ENCODE results near the gene CCDC149.
A peak's percentile ranks its signal among the peaks of the same experiment; 100 is the strongest.

CCDC149 gene

GRCh38 chr4:24763631-24764297 lies 149.1 kb downstream of the CCDC149 start:
- no peak for TF ChIP-seq ZNF8 (CRISPR knock-in tag; IDR thresholded peaks at IDR 0.05)
- TF ChIP-seq PPARA (CRISPR knock-in tag; IDR thresholded peaks at IDR 0.05; ENCODE audit: borderline replicate concordance) = no peak
- TF ChIP-seq CREB5 (CRISPR knock-in tag; IDR thresholded peaks at IDR 0.05; ENCODE audit: low read depth) = no peak
- TF ChIP-seq CSDC2 (CRISPR knock-in tag; IDR thresholded peaks at IDR 0.05) = no peak
- TF ChIP-seq ZNF565 (CRISPR knock-in tag; conservative IDR thresholded peaks at IDR 0.05; ENCODE audit: low read depth) = no peak
- no peak for TF ChIP-seq ARNTL (CRISPR knock-in tag; IDR thresholded peaks at IDR 0.05; ENCODE audit: borderline replicate concordance, low read depth)
- no peak for TF ChIP-seq ZC3H10 (CRISPR knock-in tag; IDR thresholded peaks at IDR 0.05)
- no peak for TF ChIP-seq ISL1 (CRISPR knock-in tag; IDR thresholded peaks at IDR 0.05)
- TF ChIP-seq, protein P1, sequence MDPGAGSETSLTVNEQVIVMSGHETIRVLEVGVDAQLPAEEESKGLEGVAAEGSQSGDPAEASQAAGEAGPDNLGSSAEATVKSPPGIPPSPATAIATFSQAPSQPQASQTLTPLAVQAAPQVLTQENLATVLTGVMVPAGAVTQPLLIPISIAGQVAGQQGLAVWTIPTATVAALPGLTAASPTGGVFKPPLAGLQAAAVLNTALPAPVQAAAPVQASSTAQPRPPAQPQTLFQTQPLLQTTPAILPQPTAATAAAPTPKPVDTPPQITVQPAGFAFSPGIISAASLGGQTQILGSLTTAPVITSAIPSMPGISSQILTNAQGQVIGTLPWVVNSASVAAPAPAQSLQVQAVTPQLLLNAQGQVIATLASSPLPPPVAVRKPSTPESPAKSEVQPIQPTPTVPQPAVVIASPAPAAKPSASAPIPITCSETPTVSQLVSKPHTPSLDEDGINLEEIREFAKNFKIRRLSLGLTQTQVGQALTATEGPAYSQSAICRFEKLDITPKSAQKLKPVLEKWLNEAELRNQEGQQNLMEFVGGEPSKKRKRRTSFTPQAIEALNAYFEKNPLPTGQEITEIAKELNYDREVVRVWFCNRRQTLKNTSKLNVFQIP (CRISPR knock-in tag; IDR thresholded peaks at IDR 0.05; ENCODE audit: borderline replicate concordance, low read depth) = no peak
- TF ChIP-seq CSRNP3 (CRISPR knock-in tag; IDR thresholded peaks at IDR 0.05) = no peak
- no peak for TF ChIP-seq ZFP30 (CRISPR knock-in tag; IDR thresholded peaks at IDR 0.05)
- TF ChIP-seq RARB (CRISPR knock-in tag; IDR thresholded peaks at IDR 0.05) = no peak
- no peak for TF ChIP-seq GLIS3 (CRISPR knock-in tag; IDR thresholded peaks at IDR 0.05)
- TF ChIP-seq, protein P2, sequence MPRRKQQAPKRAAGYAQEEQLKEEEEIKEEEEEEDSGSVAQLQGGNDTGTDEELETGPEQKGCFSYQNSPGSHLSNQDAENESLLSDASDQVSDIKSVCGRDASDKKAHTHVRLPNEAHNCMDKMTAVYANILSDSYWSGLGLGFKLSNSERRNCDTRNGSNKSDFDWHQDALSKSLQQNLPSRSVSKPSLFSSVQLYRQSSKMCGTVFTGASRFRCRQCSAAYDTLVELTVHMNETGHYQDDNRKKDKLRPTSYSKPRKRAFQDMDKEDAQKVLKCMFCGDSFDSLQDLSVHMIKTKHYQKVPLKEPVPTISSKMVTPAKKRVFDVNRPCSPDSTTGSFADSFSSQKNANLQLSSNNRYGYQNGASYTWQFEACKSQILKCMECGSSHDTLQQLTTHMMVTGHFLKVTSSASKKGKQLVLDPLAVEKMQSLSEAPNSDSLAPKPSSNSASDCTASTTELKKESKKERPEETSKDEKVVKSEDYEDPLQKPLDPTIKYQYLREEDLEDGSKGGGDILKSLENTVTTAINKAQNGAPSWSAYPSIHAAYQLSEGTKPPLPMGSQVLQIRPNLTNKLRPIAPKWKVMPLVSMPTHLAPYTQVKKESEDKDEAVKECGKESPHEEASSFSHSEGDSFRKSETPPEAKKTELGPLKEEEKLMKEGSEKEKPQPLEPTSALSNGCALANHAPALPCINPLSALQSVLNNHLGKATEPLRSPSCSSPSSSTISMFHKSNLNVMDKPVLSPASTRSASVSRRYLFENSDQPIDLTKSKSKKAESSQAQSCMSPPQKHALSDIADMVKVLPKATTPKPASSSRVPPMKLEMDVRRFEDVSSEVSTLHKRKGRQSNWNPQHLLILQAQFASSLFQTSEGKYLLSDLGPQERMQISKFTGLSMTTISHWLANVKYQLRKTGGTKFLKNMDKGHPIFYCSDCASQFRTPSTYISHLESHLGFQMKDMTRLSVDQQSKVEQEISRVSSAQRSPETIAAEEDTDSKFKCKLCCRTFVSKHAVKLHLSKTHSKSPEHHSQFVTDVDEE (CRISPR knock-in tag; IDR thresholded peaks at IDR 0.05) = no peak
- TF ChIP-seq TOX (CRISPR knock-in tag; IDR thresholded peaks at IDR 0.05; ENCODE audit: borderline replicate concordance) = no peak
- no peak for TF ChIP-seq OSR1 (CRISPR knock-in tag; IDR thresholded peaks at IDR 0.05)
- TF ChIP-seq, protein P3, sequence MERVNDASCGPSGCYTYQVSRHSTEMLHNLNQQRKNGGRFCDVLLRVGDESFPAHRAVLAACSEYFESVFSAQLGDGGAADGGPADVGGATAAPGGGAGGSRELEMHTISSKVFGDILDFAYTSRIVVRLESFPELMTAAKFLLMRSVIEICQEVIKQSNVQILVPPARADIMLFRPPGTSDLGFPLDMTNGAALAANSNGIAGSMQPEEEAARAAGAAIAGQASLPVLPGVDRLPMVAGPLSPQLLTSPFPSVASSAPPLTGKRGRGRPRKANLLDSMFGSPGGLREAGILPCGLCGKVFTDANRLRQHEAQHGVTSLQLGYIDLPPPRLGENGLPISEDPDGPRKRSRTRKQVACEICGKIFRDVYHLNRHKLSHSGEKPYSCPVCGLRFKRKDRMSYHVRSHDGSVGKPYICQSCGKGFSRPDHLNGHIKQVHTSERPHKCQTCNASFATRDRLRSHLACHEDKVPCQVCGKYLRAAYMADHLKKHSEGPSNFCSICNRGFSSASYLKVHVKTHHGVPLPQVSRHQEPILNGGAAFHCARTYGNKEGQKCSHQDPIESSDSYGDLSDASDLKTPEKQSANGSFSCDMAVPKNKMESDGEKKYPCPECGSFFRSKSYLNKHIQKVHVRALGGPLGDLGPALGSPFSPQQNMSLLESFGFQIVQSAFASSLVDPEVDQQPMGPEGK (CRISPR knock-in tag; IDR thresholded peaks at IDR 0.05; ENCODE audit: borderline replicate concordance) = no peak
- TF ChIP-seq ZNF70 (CRISPR knock-in tag; IDR thresholded peaks at IDR 0.05) = no peak
- ATAC-seq = peak; percentile 85

All from SK-N-SH treated with all-trans-retinoic acid at 6 μM for 48 hours (cell line).